Endometrial microvascular endothelial cells (primary cell): ENCODE results near the gene SYN1. TPM values are rescaled to one million over a fixed set of nuclear protein-coding genes. Genes with fewer than 3 reads are reported as not detected.
"Not testable (repeated sequence)": the region's sequence is repeated elsewhere in the genome, so short reads cannot be mapped to it uniquely, and the experiment has no call there.

Source experiments
- in situ Hi-C: cut with HindIII; loops from 2 replicates; pipeline ENCODE4 v1.10.0; 2017; ENCODE audit warnings: low sequenced_read_pairs, low pct_unique_long_range_greater_than_20kb; ENCODE audit errors: inconsistent ontology term
- total RNA-seq: library from RNA; depleted of rRNA; stranded (reverse); fragments of >200 nt; gene quantifications from one replicate; pipeline ENCODE4 v1.2.3, GENCODE V29; 2015; ENCODE audit errors: inconsistent ontology term

SYN1 gene
- not detected for total RNA-seq

DNA sequence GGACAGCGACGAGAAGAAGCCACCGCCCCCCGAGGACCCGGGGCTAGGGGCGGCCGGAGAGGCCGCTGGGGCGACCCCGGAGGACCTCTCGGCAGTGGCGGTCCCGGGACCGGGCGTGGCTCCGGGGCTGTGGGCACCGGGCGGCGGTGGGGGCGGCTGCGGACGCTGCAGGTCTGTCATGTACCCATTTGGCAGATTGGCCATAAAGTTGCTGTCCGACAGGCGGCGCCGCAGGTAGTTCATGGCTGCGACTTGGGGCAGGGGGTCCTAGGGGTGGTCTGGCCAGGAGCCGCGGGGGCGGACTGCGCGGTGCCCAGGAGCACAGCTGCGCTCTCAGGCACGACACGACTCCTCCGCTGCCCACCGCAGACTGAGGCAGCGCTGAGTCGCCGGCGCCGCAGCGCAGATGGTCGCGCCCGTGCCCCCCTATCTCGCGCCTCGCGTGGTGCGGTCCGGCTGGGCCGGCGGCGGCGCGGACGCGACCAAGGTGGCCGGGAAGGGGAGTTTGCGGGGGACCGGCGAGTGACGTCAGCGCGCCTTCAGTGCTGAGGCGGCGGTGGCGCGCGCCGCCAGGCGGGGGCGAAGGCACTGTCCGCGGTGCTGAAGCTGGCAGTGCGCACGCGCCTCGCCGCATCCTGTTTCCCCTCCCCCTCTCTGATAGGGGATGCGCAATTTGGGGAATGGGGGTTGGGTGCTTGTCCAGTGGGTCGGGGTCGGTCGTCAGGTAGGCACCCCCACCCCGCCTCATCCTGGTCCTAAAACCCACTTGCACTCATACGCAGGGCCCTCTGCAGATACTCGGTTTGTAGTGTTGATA, at the start of gene SYN1:
Gene SYN1 (minus strand): TSS at position 372 of the 817 bp plus-strand sequence. CDS start 129 bp downstream, at position 243.
- in situ Hi-C loops: no loop called here

DNA sequence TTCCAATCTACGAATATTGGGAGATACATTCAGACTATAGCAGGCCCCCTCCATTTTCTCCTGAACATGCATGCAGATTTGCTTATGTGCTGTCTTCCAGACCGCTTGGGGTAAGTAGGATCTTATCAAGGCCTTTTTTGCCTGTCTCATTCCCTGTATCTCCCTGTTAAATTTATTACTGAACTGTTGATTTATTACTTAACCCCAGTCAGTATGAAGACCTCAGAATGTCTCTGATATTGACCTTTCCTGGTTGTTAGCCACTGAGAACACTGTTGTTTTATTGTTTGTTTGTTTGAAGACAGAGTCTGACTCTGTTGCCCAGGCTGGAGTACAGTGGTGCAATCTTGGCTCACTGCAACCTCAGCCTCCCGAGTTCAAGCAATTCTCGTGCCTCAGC, 46.1 kb upstream of the SYN1 start:
- in situ Hi-C loops: not testable (repeated sequence)

DNA sequence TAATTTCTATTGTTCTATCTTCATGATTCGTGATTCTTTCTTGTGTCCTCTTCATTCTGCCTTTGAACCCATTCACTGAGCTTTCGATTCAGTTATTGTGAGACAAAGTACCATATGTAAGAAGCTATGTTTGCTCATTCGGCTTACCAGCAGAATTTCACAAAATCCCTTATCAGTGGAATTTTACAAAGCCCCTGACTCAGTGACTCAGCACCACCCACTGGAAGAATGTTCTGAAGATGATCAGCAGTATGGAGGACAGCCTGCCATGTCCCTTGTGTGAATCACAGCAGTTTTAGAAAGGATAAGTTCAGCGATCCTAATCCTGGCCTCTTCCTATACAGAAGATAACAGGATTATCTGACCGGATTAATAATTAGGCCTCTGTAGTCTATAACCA, 45.1 kb upstream of the SYN1 start:
- in situ Hi-C loops: no loop called here

DNA sequence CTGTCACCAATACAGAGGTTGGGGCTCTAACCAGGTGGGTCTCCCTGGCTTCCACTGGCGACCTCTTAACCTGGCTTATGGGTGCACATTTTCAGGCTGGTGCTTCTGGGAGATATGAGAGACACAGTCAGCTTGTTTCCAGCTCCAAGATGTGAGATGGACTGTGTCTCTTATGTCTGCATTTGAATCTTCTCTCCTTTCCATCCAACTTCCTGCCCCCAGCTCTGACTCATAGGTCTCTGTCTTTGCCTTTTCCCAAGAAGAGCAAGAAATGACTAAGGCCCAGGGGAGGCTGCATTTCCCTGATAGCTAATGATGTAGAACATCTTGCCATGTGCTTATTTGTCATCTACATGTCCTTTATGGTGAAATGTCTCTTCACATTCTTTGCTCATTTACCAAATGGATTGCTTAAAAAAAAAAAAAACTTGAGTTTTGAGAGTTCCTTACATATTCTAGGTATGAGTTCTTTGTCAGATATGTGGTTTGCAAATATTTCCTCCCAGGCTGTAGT, 42.5 kb upstream of the SYN1 start:
- in situ Hi-C loops: no loop called here

DNA sequence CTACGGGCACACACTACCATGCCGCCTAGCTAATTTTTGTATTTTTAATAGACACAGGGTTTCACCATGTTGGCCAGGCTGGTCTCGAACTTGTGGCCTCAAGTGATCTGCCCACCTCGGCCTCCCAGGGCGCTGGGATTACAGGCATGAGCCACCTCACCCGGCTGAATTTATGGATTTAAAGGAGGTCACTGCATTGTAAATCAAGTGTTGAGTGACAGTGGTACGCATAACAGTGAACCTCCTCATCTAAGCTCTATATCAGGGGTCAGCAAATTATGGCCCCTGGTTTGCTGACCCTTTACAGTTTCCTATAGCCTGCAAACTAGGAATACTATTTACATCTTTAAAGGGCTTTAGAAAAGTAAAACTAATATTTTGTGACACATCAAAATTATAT, 41.9 kb upstream of the SYN1 start:
- in situ Hi-C loops: no loop called here

DNA sequence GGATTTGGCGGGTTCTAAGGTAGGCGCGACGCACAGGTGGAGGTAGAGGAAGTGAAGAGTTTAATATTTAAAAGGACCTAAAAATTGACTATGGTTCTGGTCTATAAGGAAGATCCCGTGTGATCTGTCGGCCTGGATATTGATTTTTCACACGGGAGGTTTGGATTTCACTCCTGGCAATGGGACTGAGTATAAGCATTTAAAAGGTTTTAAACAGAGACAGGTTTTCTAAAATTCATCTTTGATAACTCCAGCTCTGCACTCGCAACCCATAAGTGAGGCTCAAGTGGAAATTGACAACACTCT, 39.7 kb upstream of the SYN1 start:
- in situ Hi-C loops: no loop called here

DNA sequence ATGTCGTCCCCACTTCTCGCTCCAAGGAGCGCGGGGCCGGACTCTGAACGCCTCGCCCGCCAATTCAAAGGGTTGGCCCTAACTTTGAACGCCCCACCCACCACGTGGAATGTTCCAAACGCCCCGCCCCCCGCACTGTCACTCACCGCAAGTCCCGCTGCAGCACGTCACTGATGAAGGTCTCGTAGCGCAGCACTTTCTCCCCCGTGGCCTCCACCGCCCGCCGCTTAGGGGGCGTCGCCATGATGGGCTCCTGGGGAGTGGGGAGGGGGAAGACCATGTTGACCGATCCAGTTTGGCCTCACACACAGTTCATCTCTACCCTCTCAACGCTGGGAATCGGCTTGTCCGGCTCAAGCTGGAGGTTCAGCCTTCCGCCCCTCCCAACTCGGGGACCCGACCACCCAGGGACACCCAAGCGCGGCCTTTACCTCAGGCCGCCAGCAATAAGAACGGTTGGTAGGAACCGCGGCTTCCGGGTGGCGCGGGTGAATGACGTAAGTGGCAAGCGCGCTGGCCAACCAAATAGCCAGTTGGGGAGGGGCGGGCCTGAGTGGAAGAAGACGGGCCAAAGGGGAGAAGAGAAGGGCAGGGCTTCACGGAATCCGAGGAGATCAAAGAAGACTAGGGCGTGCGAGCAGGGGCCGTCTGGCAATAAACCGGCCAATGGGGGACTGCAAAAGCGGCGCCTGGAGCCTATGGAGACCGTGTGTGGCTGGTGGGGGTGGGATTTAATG, 39.2 kb upstream of the SYN1 start, which contains the start of gene UXT:
Gene UXT (minus strand): TSS at position 497 of the 737 bp plus-strand sequence. CDS start 253 bp downstream, at position 244.
- in situ Hi-C loops: no loop called here

DNA sequence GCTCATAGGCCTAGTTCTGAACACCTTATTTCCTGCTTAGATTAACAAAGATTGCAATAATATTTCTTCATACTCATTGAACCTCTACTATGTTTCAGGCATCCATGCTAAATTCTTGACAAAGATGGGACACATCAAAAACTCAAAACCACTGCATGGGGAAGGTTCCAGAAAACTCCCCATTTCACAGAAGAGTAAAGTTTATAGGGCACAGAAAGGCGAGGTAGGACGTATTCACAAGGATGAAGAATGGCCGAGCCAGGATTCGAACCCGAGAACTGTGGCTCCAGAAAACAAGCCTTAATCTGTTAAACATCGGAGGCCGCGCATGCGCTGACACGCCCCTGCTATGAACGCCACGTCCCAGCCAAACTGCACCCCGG, 38.6 kb upstream of the SYN1 start:
- in situ Hi-C loops: no loop called here

DNA sequence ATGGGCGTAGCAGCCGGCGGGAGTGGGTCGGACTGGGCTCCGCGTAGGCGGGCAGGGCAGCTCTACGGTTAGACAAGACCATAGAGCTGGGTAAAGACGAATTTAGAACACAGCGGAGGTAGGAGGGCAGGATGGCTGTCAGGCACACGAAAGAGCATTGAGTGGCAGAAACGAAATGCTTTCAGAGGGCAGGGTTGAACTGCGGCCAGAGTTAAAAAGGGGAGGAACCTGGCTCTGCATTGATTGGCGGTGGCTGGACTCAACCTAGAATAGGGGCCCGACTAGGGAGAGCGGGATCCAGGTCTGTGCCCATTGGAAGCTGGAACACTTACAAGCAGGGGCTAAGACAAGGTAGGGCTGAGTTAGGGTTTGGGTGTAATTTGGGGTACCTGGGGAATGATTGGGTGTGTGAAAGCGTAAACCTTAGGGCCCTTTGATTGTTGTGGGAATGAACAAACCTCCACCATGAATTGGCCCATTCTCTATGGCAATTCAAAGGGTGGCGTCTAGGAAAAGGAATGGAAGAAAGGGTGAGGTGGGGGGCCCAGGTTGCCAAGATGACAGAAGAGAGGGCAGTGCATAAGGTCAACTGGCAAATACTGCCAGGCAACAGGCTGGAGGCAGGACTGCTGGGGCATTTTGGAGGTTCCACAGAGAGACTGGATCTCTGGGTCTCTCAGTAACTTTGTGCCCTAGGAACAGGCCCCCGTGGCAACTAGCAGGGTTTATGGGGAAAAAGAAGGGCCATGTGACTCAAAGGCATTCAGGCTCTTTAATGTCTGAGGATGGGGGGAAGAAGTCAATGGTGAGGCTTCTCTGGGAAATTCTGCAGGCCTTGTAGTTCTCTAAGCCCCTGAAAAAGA, 31.6 kb upstream of the SYN1 start:
- in situ Hi-C loops: no loop called here

DNA sequence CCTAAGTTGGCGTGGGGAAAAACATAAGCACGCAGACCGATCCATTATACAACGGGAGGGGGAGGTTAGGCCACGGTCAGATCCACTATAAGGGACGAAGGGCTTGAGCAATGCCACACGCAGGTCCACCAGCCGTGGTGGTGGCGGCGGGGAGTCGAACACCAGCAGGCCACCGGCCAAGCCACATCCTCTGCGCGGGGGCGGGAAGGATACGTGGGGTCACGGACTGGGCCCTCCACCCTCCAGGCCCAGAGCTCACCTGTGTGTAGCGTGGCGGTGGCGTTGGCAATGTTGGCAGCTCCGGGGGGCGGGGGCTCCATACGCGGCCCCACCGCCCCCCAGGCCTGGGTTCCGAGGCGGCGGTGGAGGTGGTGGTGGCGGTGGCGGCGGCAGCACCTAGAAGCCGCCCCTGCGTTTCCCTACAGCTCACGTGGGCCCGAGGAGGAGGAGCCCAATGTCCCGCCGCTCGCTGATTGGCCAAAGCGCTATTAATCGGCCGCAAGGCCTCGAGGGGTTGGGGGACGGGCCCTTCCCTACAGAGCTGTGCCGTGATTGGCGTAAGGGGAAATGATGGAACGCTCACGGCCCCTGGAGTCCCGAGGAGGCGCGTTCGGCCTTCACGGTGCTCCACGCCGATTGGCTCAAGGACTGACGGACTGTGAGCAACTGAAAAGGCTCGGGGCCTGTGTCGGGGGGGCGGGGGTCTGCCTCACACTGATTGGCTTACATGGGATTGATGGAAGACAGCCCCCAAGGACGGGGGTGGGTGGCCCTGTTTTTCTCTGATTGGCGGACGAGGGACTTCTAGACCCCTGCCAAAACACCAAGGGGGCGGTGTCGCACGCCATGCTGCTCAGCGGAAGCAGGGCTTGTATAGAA, 30.7 kb upstream of the SYN1 start, which contains the start of gene ELK1:
Gene ELK1 (minus strand): TSS at position 400 of the 879 bp plus-strand sequence. CDS start 9,122 bp downstream, outside the sequence.
- in situ Hi-C loops: no loop called here

DNA sequence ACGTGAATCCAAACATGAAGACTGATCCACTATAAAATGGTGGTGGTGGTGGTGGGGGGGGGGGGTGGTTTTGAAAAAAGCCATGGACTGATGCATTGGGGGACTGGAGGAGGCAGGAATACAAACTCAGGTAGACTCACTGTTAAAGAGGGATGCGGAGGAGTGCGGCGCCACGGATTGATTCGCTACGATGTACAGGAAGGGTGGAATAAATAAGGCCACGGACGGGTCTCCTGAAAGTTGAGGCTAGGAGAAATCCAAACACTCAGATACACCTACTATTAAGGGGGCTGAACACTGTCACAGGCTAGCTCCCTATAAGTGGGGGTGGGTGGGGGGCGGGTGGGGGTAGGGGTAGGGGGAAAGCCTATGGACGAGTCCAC, 30.1 kb upstream of the SYN1 start:
- in situ Hi-C loops: no loop called here

DNA sequence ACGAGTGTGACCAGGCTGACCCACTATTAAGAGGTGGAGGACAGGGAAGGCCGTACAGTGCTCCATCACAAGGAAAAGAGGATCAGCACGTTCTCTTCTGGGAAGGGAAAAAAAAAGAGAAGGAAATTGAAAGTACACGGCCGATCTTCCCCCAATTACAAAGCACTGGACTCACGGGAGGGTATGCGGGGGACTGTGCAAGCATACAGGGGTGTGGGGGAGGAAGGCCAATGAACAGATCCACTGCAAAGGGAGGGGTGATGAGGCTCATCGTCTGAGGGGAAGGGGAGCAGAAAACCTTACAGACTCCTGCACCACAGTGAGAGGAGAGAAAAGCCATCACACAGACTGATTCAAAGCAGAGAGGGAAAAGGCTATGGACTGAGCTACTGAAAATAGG, 29.6 kb upstream of the SYN1 start:
- in situ Hi-C loops: no loop called here

DNA sequence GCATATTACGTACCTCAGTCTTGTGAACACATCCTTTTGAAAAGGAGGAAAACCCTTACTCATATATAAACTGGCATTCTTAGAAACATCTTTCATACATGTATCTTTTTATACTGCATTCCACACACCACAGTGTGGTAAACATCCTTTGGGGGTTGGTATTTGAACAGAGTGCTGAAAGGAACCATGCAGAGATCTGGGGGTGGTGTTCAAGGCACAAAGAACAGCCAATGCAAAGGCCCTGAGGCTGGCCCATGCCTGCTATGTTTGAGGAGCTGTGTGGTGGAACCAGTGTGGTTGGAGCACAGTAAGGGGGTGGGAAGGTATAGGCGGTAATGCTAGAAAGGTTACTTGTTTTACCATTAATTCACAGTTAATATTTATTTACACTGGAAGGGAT, 28.7 kb upstream of the SYN1 start:
- in situ Hi-C loops: no loop called here

DNA sequence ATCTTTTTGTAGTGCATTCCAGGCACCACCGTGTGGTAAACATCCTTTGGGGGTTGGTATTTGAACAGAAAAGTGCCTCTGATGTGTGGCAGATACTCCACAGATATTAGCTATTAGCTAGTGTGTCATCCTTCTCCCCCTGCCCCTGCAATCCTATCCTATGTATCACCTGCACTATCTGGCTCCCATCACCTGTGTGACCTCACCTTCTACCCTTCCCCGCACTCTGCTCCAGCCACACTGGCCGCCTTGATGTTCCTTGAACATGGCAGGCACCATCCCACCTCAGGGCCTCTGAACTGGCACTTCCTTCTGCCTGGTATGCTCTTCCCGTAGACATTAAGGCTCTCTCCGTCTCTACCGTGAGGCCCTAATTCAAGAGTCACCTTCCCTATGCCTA, 27.0 kb upstream of the SYN1 start:
- in situ Hi-C loops: no loop called here

DNA sequence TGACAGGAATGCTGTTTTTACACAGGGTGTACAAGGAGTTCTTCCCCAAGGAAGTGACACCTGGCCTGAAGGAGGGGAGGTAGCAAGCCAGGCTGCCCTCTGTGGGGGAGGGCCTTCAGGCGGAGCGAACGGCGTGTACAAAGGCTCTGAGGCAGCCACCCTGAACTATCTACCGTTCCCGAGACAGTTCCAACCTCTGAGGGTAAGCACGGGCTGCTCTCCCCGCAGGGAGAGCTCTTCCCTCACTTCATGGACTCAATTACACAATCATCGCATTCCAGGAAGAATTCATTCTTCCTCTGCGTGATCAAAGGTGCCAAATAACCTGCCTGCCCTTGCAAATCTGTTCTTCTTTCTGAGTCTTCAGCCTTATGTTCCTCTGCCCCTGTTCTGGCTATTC, 25.9 kb upstream of the SYN1 start:
- in situ Hi-C loops: no loop called here

DNA sequence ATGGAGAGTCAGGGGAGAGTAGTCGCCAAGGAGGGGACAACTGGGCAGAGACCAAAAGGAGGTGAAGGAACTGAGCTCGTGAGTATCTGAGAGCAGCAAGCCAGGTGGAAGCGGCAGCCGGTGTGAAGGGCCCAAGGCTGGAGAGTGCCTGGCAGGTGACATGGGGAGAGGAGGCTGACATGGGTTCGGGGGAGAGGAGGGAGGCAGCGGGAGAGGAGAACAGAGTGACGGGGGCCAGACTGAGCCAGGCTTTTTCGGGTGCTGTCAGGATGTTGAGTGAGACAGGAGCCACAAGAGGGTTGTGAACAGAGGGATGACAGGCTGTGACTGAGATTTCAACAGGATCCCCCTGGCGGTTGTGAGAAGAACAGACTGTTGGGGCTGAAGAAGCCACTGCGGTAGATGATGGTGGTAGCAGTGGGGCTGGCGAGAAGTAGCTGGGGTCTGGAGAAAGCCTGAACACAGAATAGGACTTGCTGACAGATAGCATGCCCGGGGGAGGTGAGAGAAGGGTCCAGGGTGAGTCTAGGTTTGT, 25.0 kb upstream of the SYN1 start:
- in situ Hi-C loops: no loop called here

DNA sequence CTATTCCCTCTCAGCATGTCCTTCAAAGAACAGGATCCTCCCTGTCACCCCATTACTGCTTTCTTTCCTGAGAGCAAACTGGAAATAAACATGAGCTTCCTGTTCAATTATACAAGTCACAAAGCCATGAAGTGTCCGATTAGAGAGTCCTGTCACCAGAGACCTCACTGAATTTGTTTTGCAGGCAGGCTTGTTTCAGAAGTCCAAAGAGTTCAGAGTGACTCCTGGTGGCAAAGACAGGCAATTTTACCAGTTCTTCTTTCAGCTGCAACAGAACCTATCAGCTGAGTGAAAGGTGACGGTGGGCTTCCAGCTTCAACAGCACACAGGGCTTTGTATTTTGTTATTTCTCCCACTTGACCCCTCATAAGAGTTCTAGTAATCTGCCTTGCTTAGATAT, 24.3 kb upstream of the SYN1 start:
- in situ Hi-C loops: no loop called here

DNA sequence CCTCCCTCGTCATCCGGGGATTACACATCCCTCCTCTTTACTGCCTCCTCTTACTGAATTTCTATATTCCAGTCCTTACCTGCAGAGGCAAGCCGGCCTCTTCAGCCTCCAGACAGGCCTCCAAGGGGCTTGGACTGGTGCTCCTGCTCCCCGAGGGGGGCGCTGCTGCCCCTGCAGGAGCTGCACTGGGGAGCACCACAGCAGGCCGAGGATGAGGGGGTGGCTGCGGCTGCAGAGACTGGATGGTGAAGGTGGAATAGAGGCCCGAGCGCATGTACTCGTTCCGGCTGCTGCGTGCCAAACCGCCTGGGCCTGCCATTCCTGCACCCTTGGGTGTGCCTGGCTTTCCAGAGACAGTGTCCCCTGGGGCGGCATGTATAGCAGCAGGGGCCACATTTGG, 19.2 kb upstream of the SYN1 start:
- in situ Hi-C loops: no loop called here
